TTC549 (cell line): ENCODE measurements around the gene NEO1.
"Not testable (repeated sequence)": the region's sequence is repeated elsewhere in the genome, so short reads cannot be mapped to it uniquely, and the experiment has no call there.

ENCODE experiments used
- FAIRE-seq: peaks from 2 replicates; lab custom pipeline; 2012; peaks lifted over from hg19 to GRCh38; lab: Jason Lieb, UNC

The NEO1 gene

GRCh38 chr15:73265536-73266153 is 213.4 kb downstream of the NEO1 start:
- FAIRE-seq: peak; percentile 41

DNA sequence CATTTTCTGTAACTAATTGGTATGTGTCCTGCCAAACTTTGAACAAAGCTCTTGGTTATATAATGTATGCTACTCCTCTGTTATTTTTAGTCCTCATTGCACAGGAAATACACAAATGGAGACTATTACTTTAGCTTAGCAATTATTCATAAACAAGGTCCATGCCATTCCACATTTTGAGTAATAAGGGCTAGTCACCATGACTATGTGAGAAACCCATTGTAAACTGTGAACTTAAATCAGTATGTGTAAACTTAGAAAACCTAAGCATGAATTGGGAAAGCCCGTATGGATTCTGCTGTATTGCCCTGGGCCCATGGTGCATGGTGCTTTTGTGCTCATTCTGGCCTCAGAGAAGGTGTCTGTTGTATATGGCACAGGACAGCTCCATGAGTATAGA is 216.2 kb downstream of the NEO1 start:
- no peak for FAIRE-seq

GRCh38 chr15:73270366-73271097 is 218.3 kb downstream of the NEO1 start:
- FAIRE-seq: no peak

- FAIRE-seq: peak; percentile 42
Measured at GRCh38 chr15:73273181-73274002, 221.1 kb downstream of the NEO1 start.

DNA sequence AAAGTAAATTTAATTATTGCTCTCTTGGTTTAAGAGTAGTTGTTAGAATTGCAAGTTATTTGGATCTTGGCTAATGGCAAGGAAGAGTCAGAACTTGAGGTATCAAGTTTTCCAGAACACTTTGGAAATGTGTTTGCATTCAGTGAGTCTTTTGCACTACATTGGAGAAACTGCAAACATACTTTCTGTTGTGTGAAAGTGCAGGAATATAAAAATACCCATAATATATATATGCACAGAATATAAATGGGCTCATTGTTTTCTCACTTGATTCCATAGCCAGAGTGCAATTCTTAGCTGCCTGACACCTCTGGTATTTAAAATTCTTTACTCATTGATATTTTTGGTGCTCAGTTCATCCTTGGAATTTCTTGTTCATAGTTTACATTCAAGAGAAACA is 223.6 kb downstream of the NEO1 start:
- FAIRE-seq: no peak

DNA sequence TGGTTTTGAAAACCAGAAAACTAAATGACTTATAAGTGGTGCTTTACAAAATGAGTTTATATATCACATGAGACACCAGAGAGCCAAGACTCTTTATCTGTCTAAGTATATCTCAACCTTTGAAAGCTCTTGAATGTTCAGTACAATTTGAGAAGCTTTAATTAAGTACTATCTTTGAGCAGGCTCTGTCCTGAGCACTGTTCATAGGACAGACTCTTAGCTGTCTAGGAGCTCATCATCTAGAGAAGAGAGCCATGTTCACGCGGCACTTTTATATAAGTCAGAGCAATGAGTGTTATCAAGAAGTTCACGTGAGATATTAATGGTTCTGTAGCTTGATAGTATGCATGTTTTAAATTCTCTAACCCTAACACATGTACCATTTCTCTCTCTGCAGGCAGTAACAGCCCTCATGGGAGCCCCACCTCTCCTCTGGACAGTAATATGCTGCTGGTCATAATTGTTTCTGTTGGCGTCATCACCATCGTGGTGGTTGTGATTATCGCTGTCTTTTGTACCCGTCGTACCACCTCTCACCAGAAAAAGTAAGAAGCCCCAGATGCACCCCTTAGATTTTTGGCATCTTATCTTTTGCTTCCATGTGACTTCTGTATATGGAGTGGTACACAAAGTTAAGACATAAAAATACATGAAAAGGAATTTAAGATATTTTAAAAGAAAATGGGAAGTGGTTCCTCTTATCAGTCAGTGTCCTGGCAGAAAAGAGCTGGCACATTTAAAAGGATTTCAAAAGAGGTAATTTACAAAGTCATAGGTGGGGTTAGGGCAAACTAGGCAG is 230.5 kb downstream of the NEO1 start:
- no peak for FAIRE-seq

DNA sequence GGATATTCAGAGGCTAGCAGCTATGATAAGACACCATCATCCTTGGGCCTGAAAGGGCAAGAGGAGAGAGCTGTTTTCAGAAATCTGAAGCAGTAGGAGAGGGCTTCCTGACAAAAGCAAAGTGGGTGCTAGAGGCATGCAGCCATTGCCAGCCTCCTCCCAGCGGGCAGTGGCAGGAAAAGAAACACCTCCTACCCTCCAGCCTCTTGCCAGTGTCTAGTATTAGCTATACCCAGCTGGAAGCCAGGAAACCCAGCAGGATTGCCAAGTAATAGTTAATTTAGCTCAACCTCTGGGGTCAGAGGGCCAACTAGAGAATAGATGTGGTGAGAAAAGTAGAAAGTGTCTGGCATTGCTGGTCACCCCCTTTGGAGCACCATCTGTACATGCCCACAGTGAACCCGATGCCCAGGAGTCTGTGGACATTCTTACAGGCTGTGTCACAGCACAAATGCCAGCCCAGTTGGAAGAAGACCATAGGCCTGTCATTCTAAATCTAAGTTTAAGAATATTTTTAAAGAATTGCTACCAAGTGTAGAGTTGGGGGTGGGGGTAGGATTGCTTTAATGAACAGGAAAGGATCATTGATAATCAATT is 231.2 kb downstream of the NEO1 start:
- FAIRE-seq: no peak

DNA sequence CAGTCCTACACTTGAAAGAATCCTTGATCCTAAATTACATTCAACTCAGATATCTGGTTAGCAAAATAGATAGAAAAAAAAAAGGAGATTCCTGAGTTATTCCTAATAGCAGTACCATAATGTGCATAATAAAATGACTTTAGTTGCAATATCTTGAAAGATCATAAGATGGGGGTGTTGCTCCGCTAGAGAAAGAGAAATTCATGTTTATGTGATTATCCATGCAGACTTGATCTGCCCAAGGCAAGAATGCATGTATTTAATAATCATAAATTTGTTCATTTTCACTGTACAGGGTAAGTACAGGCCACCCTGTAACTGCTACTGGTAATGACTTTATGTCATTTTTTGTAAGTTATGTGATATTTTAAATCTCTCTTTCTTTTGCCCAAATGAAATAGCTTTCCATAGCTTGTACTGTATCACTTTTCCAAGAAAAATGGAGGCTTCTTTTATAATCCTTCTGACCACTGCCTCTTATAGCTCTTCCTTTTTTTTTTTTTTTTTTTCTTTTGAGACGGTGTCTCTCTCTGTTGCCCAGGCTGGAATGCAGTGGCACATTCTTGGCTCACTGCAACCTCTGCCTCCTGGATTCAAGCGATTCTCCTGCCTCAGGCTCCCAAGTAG is 231.9 kb downstream of the NEO1 start:
- no peak for FAIRE-seq

GRCh38 chr15:73286311-73286710 is 234.0 kb downstream of the NEO1 start:
- FAIRE-seq: no peak

- FAIRE-seq: no peak
Measured at GRCh38 chr15:73287019-73287418, 234.8 kb downstream of the NEO1 start.

DNA sequence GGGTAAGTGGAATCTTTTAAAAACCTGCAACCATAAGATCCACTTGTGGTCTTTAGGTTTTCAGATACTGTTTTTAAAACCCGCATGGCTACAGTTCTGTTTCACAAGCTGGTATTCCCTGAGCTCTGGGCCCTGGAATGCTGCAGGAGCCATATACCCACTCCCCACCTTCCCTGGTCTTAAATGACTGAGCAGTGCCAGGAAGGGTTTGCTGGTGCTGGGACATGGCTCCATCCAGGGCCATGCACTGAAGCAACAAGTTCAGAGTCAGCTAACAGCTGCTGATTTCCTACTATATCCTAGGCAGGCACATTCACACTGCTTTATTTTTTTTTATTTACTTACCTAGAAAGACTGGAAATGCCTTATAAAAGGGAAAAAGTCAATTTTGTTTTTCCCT is 239.2 kb downstream of the NEO1 start:
- FAIRE-seq: no peak

DNA sequence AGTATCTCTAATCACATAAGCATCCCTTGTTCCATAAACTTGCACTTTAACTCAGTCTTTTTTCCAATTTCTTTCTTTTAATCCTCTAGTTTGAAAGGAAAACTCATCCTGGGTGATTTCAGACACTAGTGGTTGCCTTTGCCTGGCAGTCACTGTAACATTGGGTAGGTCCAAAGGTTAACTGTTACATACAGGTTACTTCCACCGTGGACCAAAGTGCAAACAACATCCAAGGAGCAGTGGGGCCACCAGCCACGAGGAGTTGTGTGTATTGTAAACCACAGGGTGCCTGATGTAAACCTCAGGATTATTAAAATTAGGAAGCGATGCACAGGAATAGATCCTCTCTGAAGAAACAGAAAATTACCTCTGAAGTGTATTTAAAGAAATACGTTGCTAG is 241.5 kb downstream of the NEO1 start:
- no peak for FAIRE-seq

DNA sequence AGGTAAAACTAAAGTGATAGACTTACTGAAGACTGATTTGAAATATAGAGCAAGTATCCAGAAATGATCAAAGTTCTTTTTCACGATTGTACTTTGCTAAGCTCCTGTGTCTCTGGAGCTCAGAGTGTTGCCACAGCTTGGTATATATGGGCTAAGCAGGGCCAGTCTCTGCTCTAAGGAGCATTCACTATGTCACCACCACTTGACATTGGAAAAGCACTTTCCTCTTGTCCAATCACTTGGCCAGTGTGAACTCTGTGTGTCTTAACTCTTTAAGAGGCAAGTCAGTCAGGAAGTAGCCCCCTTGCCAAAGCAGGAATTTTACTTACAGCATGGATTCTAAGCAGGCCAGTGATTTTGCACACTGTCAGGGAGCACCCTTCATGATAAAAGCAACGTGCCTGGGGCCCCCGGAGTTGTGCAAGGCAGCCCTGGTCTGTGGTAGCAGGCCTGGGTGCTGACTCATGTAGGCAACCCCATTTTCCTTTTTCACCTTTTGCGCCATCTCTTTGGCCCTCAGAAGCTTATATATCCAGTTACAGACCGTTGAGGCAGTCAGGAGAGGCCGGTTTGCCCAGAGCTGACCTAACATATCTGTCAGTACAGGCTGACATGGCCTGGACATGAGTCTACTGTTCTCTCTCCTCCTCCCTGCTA is 243.5 kb downstream of the NEO1 start:
- FAIRE-seq: no peak

DNA sequence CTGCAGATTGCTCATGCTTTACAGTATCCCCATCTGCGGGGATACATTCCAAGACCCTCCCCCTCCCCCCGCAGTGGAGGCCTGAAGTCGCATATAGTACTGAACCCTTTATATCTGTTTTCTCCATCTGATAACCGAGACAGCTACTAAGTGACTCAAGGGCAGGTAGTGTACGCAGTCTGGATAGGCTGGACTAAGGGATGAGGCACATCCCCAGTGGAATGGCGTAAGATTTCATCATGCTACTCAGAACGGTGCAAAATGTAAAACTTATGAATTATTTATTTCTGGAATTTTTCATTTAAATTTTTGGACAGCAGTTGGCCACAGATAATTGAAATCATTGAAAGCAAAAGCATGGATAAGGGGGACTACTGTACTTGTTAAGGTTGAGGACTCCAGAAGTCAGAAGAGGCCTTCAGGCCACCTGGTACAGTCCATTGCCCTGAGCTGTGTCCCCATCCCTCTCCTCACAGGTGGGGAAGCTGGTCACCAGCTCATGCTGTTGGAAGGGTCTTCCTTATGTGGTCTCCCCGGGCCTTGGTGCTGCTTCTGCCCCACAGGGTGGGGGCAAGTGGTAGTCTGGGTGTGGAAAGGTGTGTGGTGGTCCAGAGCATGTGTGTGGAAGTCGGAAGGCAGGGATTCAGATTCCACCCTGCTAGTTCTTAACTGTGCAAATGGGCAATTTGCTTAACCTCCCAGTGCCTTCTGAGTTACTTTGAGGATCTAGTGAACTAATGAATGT is 244.5 kb downstream of the NEO1 start:
- no peak for FAIRE-seq

GRCh38 chr15:73298522-73299245 is 246.4 kb downstream of the NEO1 start:
- no peak for FAIRE-seq

GRCh38 chr15:73300286-73300685 is 248.0 kb downstream of the NEO1 start:
- FAIRE-seq: not testable (repeated sequence)

GRCh38 chr15:73303636-73304035 is 251.4 kb downstream of the NEO1 start:
- no peak for FAIRE-seq

- FAIRE-seq: peak; percentile 33
Measured at GRCh38 chr15:73305331-73306211, 253.3 kb downstream of the NEO1 start.

DNA sequence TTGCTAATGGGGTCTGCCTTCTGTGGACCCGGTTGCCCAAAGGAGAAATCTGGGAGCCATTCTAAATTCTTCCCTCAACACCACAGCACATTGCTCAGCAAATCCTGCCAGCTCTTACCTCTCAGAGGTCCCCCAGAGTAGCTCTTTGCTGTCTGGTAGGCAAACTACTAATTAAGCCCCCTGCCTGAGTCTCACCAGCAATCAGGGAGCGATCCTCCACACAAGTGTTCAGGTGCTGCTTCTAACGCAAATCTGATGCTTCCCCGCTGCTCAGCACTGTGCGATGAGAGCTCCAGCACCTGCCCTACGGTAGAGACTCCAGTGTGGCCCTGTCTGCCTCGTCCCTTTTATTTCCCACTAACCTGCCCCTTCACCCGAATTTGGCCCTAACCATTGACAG is 256.0 kb downstream of the NEO1 start:
- FAIRE-seq: no peak
